Karpas-422 (cell line): Measurements from ENCODE around the gene F8. TPM values are rescaled to one million over a fixed set of nuclear protein-coding genes. Genes with fewer than 3 reads are reported as not detected.
"Not testable (repeated sequence)": the region's sequence is repeated elsewhere in the genome, so short reads cannot be mapped to it uniquely, and the experiment has no call there.

Source experiments
- DNase-seq: peaks from one replicate; pipeline ENCODE4 v3.0.0-alpha.2; 2015
- H2AFZ ChIP-seq: fragments of 200-600 bp; sonication (generic); 2 replicates; pipeline ENCODE4 v1.6.1; 2014; ENCODE audit warnings: antibody characterized with exemption, low read length, mixed read lengths
- H3K27ac ChIP-seq: fragments of 200-600 bp; sonication (generic); 2 replicates; pipeline ENCODE4 v1.5.1; 2014; ENCODE audit warnings: mild to moderate bottlenecking, low read length, moderate library complexity
- H3K27me3 ChIP-seq: fragments of 200-600 bp; sonication (generic); 2 replicates; pipeline ENCODE4 v1.6.1; 2014; ENCODE audit warnings: low read length, mixed read lengths
- H3K36me3 ChIP-seq: fragments of 200-600 bp; sonication (generic); 2 replicates; pipeline ENCODE4 v1.6.1; 2014; ENCODE audit warnings: low read length, mixed read lengths; ENCODE audit not compliant: insufficient read depth
- H3K4me1 ChIP-seq: fragments of 200-600 bp; sonication (generic); 2 replicates; pipeline ENCODE4 v1.6.1; 2014; ENCODE audit warnings: mild to moderate bottlenecking, low read length, mixed read lengths
- H3K4me2 ChIP-seq: fragments of 200-600 bp; sonication (generic); 2 replicates; pipeline ENCODE4 v1.6.1; 2014; ENCODE audit warnings: low read length, low read depth, mild to moderate bottlenecking; ENCODE audit not compliant: poor library complexity, severe bottlenecking
- H3K4me3 ChIP-seq: fragments of 200-600 bp; sonication (generic); 2 replicates; pipeline ENCODE4 v1.5.1; 2014; ENCODE audit warnings: mild to moderate bottlenecking, antibody characterized with exemption, low read length, mixed read lengths
- H3K79me2 ChIP-seq: fragments of 200-600 bp; sonication (generic); 2 replicates; pipeline ENCODE4 v1.6.1; 2014; ENCODE audit warnings: mild to moderate bottlenecking, low read length, mixed read lengths
- H3K9ac ChIP-seq: fragments of 200-600 bp; sonication (generic); 2 replicates; pipeline ENCODE4 v1.6.0; 2014; ENCODE audit warnings: low read length
- H3K9me2 ChIP-seq: fragments of 200-600 bp; sonication (generic), shearing (Covaris generic); replicated peaks from 2 replicates; pipeline ENCODE4 v1.6.0; 2014; ENCODE audit warnings: mild to moderate bottlenecking, low read length, moderate library complexity; ENCODE audit not compliant: insufficient read depth
- H3K9me3 ChIP-seq: fragments of 300-700, 200-600 bp; sonication (generic); 2 replicates; pipeline ENCODE4 v1.6.1; 2014; ENCODE audit warnings: low read length, mixed read lengths
- H4K20me1 ChIP-seq: fragments of 200-600 bp; sonication (generic); 2 replicates; pipeline ENCODE4 v1.6.1; 2014; ENCODE audit warnings: mild to moderate bottlenecking, antibody characterized with exemption, low read length, low read depth; ENCODE audit not compliant: insufficient read depth
- total RNA-seq: library from RNA; depleted of rRNA; stranded (reverse); fragments of >200 nt; shearing (Covaris generic); gene quantifications from 2 replicates; pipeline ENCODE4 v1.2.3, GENCODE V29; 2014; ENCODE audit warnings: low replicate concordance

F8 gene
- total RNA-seq, 1 experiment from 2014 or later, result 4.1 TPM

DNA sequence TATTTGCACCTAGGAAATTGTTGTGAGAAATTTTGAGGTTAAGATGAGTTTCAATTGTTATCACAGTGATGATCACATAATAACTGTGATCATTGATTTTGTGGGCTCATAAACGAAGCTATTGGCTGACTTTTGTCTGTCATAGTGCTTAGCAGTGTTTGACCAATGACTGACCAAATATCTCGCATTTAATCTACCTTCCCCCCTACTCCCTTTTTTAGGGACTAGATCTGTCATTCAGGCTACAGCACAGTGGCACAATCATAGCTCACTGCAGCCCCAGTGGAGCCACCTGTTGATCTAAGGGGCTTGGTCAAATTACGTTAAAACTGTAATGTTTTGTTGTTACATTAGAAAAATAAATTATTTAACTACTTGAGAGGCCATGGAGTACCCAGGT is 5.6 kb upstream of the F8 start:
- Histone ChIP-seq H3K9me2 (no peaks in the 10 kb centered on the region), H3K27me3 (no peaks in the 10 kb centered on the region), H3K27ac (peak overlapping the region; percentile 91), H3K9ac (peak overlapping the region; percentile 84), H3K9me3 (no peaks in the 10 kb centered on the region), H2AFZ (no peak overlapping the region), H3K4me1 (peaks cover 18% of the 10 kb centered on the region), H3K4me3 (peak overlapping the region; percentile 78), H3K79me2 (peaks cover 45% of the 10 kb centered on the region), H4K20me1 (no peaks in the 10 kb centered on the region), H3K4me2 (peak overlapping the region; percentile 73), H3K36me3 (no peaks in the 10 kb centered on the region)
- peak; percentile 56 for DNase-seq

DNA sequence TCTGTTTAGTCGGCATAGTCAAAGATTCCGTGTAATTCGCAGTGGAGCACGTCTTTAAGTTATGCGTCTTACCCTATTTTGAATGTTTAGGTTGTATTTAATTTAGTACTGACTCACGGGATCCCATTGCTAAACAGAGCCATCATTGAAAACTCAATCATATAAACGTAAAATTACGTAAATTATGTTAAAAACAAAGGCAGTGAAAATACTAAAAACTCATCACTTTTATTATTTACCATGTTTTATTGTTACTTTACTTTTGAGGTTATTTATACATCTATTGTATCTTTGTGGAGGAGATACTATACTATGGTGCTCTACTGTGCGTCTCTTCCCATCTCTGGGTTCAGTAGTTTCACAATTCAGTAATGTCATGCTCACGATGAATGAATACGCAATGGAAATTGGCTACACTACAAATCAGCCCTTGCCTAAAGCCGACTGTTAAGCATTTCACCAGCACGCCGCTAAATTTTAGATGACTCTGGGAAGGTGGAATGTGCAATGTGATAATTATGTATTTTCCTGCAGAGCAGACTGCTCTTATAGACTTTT is 5.1 kb upstream of the F8 start:
- H3K9me3 ChIP-seq, result no peaks in the 10 kb centered on the region
- H3K9ac ChIP-seq, result peak overlapping the region; percentile 84
- H4K20me1 ChIP-seq, result no peaks in the 10 kb centered on the region
- peak; percentile 68 for DNase-seq
- H3K79me2 ChIP-seq, result peaks cover 43% of the 10 kb centered on the region
- no peak overlapping the region for H2AFZ ChIP-seq
- peak overlapping the region; percentile 91 for H3K27ac ChIP-seq
- peak overlapping the region; percentile 78 for H3K4me3 ChIP-seq
- H3K27me3 ChIP-seq, result no peaks in the 10 kb centered on the region
- H3K4me1 ChIP-seq, result peaks cover 22% of the 10 kb centered on the region
- H3K36me3 ChIP-seq, result no peaks in the 10 kb centered on the region
- H3K9me2 ChIP-seq, result no peaks in the 10 kb centered on the region
- peak overlapping the region; percentile 73 for H3K4me2 ChIP-seq

DNA sequence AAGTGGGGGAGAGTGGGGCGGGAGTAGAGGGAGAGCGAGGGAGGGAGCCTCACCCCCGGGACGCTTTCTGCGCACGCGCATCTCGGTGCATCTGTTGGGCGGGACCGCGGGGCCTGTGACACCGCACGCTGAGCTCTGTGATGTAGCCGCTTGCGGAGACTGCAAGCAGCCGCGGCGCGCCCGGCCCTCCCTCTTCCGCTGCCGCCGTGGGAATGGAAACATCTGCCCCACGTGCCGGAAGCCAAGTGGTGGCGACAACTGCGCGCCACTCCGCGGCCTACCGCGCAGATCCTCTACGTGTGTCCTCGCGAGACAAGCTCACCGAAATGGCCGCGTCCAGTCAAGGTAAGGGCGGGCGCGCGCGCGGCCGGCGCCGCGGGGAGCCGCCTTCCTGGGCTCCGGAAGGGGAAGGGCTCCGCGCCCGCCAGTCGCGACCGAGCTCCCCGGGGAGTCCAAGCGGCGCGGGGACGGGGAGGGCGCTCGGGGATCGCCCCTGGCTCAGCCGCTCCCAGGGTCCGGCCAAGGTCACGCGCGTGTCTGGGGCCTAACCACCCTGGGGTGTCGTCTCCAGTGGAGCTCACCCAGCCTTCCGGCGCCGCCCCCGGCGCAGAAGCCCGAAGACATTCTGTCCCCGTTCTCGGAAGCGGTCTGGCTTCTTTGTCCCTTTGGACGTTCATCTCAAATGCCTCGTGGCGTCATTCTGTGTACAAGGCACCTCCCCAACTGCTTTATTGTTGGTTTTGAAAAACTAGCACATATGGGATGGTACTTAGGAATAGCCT is 4.4 kb upstream of the F8 start, which contains the start of gene FUNDC2:
Gene FUNDC2, plus strand, starts transcription at position 118 of the 782 bp plus-strand sequence. Its CDS starts 95 bp downstream, at position 213.
- Histone ChIP-seq H3K4me3 (peak within 1 kb of the TSS; percentile 78), H2AFZ (0 out of 2 replicates have a peak within 1 kb of the TSS, but pooled peaks have one; percentile 50)

DNA sequence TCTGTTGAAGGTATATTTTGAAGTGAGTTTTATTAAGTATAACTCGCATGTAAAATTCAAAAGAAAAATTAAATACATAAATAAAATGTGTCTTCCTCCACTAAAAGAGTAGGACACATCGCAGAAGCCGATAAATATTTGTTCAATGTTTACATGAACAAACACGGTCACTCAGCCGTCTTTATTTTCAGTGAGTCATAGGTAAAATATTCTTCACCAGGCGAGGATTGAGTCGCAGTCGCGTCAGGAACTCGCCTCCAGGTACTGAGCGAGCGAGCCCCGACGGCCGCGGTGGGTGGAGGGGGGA is 3.9 kb upstream of the F8 start:
- no peak for DNase-seq
- H3K27me3 ChIP-seq, result no peaks in the 10 kb centered on the region
- H3K27ac ChIP-seq, result peak overlapping the region; percentile 87
- H2AFZ ChIP-seq, result 0 out of 2 replicates have a peak overlapping the region, but pooled peaks have one; percentile 50
- H3K4me3 ChIP-seq, result peak overlapping the region; percentile 67
- no peaks in the 10 kb centered on the region for H3K9me3 ChIP-seq
- peak overlapping the region; percentile 75 for H3K9ac ChIP-seq
- peaks cover 35% of the 10 kb centered on the region for H3K79me2 ChIP-seq
- peaks cover 28% of the 10 kb centered on the region for H3K4me1 ChIP-seq
- H3K36me3 ChIP-seq, result no peaks in the 10 kb centered on the region
- H3K9me2 ChIP-seq, result no peaks in the 10 kb centered on the region
- no peaks in the 10 kb centered on the region for H4K20me1 ChIP-seq
- H3K4me2 ChIP-seq, result peak overlapping the region; percentile 80

More for the DNA sequence above, 4.4 kb upstream of the F8 start, which contains the start of gene FUNDC2:
- H3K4me2 ChIP-seq, result peak within 1 kb of the TSS; percentile 80
- no peaks in the 10 kb centered on the region for H3K27me3 ChIP-seq
- peak within 1 kb of the TSS; percentile 84 for H3K9ac ChIP-seq
- H3K9me2 ChIP-seq, result no peaks in the 10 kb centered on the region
- peaks cover 28% of the 10 kb centered on the region for H3K4me1 ChIP-seq
- peaks cover 40% of the 10 kb centered on the region for H3K79me2 ChIP-seq
- no peaks in the 10 kb centered on the region for H3K36me3 ChIP-seq
- peak; percentile 96 for DNase-seq
- peak within 1 kb of the TSS; percentile 91 for H3K27ac ChIP-seq
- H3K9me3 ChIP-seq, result no peaks in the 10 kb centered on the region
- no peaks in the 10 kb centered on the region for H4K20me1 ChIP-seq

DNA sequence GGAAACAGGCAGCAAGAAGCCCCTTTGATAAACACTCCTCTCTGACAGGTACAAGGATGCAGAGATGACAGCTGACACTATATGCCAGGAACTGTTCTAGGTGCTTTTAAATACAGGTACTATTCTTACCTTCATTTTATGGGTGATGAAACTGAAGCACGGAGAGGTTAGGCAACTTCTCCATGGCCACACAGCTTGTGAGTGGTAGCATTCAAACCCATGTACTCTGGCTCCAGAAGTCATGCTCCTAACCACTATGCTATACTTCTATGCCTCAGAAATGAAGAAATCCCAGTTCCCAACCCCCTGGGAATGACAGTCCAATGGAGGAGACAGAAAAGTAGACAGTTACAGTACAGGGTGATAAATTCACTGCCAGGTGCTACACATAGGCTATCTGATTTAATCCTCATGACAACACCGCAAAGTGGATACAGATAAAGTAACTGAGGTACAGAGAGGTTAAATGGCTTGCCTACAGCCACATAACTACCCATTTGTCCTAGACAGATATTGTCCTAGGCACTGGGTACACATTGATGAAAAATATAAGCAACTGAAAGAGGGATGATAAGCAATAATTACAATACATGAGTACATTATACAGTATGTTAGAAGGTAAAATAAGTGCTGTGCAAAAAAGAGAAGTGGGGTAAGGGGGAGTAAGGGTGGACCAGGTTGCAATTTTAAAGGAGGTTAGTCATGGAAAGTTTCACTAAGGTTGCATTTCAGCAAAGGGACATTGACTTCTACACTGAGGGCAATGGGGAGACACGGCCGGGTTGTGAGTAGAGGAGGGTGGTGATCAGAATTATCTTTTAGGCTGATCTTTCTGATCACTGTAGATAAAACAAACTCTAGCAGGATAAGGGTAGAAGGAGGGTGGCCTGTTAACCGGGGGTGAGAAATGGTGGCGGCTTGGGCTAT is 1.6 kb upstream of the F8 start:
- no peak overlapping the region for H2AFZ ChIP-seq
- DNase-seq, result no peak

DNA sequence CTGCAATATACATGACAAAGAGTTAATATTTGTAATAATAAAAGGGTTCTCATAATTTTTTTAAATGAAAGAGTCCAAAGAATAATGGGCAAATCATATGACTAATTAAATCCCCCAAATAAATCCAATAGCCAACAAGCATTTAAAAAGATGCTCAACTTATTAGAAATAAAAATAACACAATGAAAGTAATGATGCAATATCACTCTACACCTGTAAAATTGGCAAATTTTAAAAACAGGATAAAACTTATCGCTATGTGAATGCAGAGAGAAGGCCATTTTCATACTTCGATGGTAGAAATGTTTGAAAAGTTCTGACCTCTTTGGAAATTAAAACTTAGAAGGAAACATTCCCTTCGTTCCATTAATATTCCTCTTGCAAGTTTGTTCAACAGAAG is 1.9 kb downstream of the F8 start:
- no peaks in the 10 kb centered on the region for H3K79me2 ChIP-seq
- H3K4me1 ChIP-seq, result peaks cover 15% of the 10 kb centered on the region
- no peaks in the 10 kb centered on the region for H4K20me1 ChIP-seq
- H3K27me3 ChIP-seq, result no peaks in the 10 kb centered on the region
- H2AFZ ChIP-seq, result no peak overlapping the region
- H3K4me2 ChIP-seq, result no peak overlapping the region
- no peak overlapping the region for H3K4me3 ChIP-seq
- H3K9me3 ChIP-seq, result no peaks in the 10 kb centered on the region
- H3K27ac ChIP-seq, result no peak overlapping the region
- no peak overlapping the region for H3K9ac ChIP-seq
- no peaks in the 10 kb centered on the region for H3K36me3 ChIP-seq
- DNase-seq, result no peak
- H3K9me2 ChIP-seq, result no peaks in the 10 kb centered on the region

More for the DNA sequence above, 1.6 kb upstream of the F8 start:
- H3K4me2 ChIP-seq, result no peak overlapping the region
- peaks cover 28% of the 10 kb centered on the region for H3K4me1 ChIP-seq
- H3K27ac ChIP-seq, result no peak overlapping the region
- H3K4me3 ChIP-seq, result no peak overlapping the region
- H3K27me3 ChIP-seq, result no peaks in the 10 kb centered on the region
- H3K79me2 ChIP-seq, result peaks cover 15% of the 10 kb centered on the region
- H3K9me3 ChIP-seq, result no peaks in the 10 kb centered on the region
- H3K36me3 ChIP-seq, result no peaks in the 10 kb centered on the region
- no peak overlapping the region for H3K9ac ChIP-seq
- no peaks in the 10 kb centered on the region for H4K20me1 ChIP-seq
- H3K9me2 ChIP-seq, result no peaks in the 10 kb centered on the region

DNA sequence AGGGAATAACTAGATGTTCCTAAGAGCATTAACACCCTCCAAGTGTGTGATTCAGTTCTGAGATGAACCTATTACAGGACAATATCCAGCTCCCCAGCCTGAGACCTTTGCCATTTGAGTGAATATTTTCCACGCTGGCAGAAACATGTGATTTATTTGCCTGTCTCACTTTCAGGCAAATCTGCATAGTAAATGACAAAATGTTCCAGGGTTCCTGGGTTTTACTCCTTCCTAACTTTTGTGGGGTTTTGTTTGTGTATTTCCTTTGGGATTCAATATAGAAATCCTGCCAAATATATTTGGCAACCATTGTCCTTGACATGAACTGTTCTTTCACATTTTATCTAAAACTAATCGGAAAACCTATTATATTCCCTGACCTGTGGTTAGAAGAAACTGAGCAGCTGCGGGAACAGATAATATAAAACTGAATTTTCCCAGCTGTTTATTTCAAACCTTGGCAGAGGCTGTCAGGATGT is 12.5 kb downstream of the F8 start:
- H3K4me2 ChIP-seq, result no peak overlapping the region
- no peak overlapping the region for H3K27ac ChIP-seq
- H4K20me1 ChIP-seq, result no peaks in the 10 kb centered on the region
- no peaks in the 10 kb centered on the region for H3K27me3 ChIP-seq
- H3K36me3 ChIP-seq, result no peaks in the 10 kb centered on the region
- no peak overlapping the region for H3K4me3 ChIP-seq
- H3K4me1 ChIP-seq, result no peaks in the 10 kb centered on the region
- H3K79me2 ChIP-seq, result no peaks in the 10 kb centered on the region
- no peak overlapping the region for H3K9ac ChIP-seq
- no peak for DNase-seq
- H2AFZ ChIP-seq, result no peak overlapping the region
- no peaks in the 10 kb centered on the region for H3K9me3 ChIP-seq
- no peaks in the 10 kb centered on the region for H3K9me2 ChIP-seq

DNA sequence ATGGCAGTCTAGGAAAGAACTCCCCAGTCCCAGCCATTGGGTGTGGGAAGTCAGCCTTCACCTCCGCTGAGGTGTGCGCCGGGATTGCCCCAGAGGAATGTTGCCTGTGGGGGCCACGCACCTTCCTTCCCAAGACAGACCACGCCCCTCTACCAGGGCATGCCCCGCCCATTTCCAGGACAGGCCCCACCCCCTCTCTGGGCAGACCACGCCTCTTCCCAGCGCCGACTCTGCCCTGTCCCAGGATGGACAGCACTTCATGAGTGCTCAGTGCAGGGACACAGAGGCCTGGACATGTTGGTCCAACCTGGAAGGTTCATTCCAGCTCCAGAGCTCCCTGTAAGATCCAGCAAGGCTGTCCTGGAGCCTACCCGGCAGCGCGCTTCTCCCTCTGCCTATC is 13.9 kb downstream of the F8 start:
- not testable (repeated sequence) for H3K27ac ChIP-seq, H3K36me3 ChIP-seq, H3K79me2 ChIP-seq, H3K9me2 ChIP-seq, H3K4me3 ChIP-seq, H3K27me3 ChIP-seq, H4K20me1 ChIP-seq, H3K9ac ChIP-seq, H3K4me2 ChIP-seq, H3K4me1 ChIP-seq, H3K9me3 ChIP-seq, H2AFZ ChIP-seq, DNase-seq
